Measurements from ENCODE around the gene PAK1.

PAK1 gene

GRCh38 chr11:77416357-77416756 lies 57.5 kb downstream of the PAK1 start:
- no peak overlapping the region for H3K4me2 ChIP-seq (ENCODE audit: low read length, poor library complexity, severe bottlenecking)
- no peaks in the 10 kb centered on the region for H3K27me3 ChIP-seq (ENCODE audit: control insufficient read depth in 1 of 2, insufficient read depth in 1 of 2, low read length in 2 of 2)
- no peaks in the 10 kb centered on the region for H3K9me3 ChIP-seq (ENCODE audit: control insufficient read depth, low read length)
- H3K79me1 ChIP-seq (replicated peaks; ENCODE audit: low read length, poor library complexity, severe bottlenecking) = peaks cover 12% of the 10 kb centered on the region
- peaks cover 2% of the 10 kb centered on the region for H3K4me1 ChIP-seq (ENCODE audit: control insufficient read depth, insufficient read depth, low read depth, low read length)
- no peak overlapping the region for H2BK12ac ChIP-seq (ENCODE audit: low read length in 2 of 2)
- H3K9ac ChIP-seq (ENCODE audit: low read length) = no peak overlapping the region
- H3K4me3 ChIP-seq (ENCODE audit: insufficient read depth in 1 of 2, low read depth in 1 of 2, low read length in 2 of 2) = no peak overlapping the region
- H2BK120ac ChIP-seq (ENCODE audit: low read depth, low read length) = no peak overlapping the region
- H2AFZ ChIP-seq (ENCODE audit: low read depth, low read length) = no peak overlapping the region
- H2BK5ac ChIP-seq (ENCODE audit: low read depth, low read length, poor library complexity, severe bottlenecking) = no peak overlapping the region
- H3K4ac ChIP-seq (ENCODE audit: low read depth in 1 of 2, low read length in 2 of 2) = no peak overlapping the region
- H4K91ac ChIP-seq (ENCODE audit: low read length) = no peak overlapping the region
- 100% methylated on average over 1 of the region's 3 CpGs for WGBS
- no peak overlapping the region for H3K18ac ChIP-seq (ENCODE audit: low read depth in 1 of 2, low read length in 2 of 2)
- H2AK5ac ChIP-seq (ENCODE audit: low read length, severe bottlenecking) = no peak overlapping the region
- H3K23ac ChIP-seq (ENCODE audit: low read length in 2 of 2) = no peak overlapping the region
- no peak for DNase-seq
- no peak overlapping the region for H3K14ac ChIP-seq (ENCODE audit: low read length in 2 of 2)
- H4K8ac ChIP-seq (ENCODE audit: low read length) = no peak overlapping the region
- H3K36me3 ChIP-seq (ENCODE audit: control insufficient read depth in 1 of 2, insufficient read depth in 2 of 2, low read depth in 1 of 2, low read length in 2 of 2) = no peaks in the 10 kb centered on the region
- H3K27ac ChIP-seq (ENCODE audit: low read length, poor library complexity, severe bottlenecking) = no peak overlapping the region
- no peak overlapping the region for H2BK15ac ChIP-seq (ENCODE audit: low read depth, poor library complexity, severe bottlenecking)

DNA sequence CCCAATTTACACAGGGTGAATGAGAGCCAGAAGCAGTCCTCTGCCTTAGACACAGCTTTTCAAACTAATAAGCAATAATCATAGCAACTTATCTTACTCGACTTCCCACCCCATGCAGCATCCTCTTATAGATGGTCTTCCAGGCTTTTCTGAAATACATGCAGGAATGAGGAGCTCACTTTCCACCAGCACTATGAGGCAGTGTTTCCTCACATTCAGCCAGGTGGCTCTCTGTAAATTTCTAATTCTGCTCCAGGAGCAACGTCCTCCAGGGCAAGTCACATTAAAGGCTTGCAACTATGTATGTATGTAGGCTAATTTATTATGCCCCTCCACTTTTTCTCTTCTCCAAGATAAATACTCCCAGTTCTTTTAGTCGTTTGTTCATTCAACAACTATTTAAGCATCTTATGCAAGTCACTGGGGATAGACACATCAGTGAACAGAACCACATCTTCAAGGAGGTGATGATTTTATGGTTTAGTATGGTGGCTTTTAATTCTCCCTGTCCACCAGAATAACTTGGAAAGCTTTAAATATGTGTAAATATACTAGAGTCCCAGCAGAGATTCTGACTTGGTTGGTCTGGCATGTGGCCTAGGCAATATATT lies 59.9 kb downstream of the PAK1 start:
- Histone ChIP-seq H2BK15ac (ENCODE audit: low read depth, poor library complexity, severe bottlenecking) (peak overlapping the region; percentile 45), H2BK12ac (ENCODE audit: low read length in 2 of 2) (no peak overlapping the region), H3K9me3 (ENCODE audit: control insufficient read depth, low read length) (no peaks in the 10 kb centered on the region), H2AK5ac (ENCODE audit: low read length, severe bottlenecking) (no peak overlapping the region), H2BK120ac (ENCODE audit: low read depth, low read length) (no peak overlapping the region), H3K4me2 (ENCODE audit: low read length, poor library complexity, severe bottlenecking) (no peak overlapping the region), H4K91ac (ENCODE audit: low read length) (no peak overlapping the region), H3K4ac (ENCODE audit: low read depth in 1 of 2, low read length in 2 of 2) (no peak overlapping the region), H3K4me1 (ENCODE audit: control insufficient read depth, insufficient read depth, low read depth, low read length) (peaks cover 4% of the 10 kb centered on the region), H3K14ac (ENCODE audit: low read length in 2 of 2) (no peak overlapping the region), H2AFZ (ENCODE audit: low read depth, low read length) (no peak overlapping the region), H3K27me3 (ENCODE audit: control insufficient read depth in 1 of 2, insufficient read depth in 1 of 2, low read length in 2 of 2) (no peaks in the 10 kb centered on the region), H3K27ac (ENCODE audit: low read length, poor library complexity, severe bottlenecking) (no peak overlapping the region), H4K8ac (ENCODE audit: low read length) (no peak overlapping the region), H3K18ac (ENCODE audit: low read depth in 1 of 2, low read length in 2 of 2) (no peak overlapping the region), H3K36me3 (ENCODE audit: control insufficient read depth in 1 of 2, insufficient read depth in 2 of 2, low read depth in 1 of 2, low read length in 2 of 2) (no peaks in the 10 kb centered on the region), H2BK5ac (ENCODE audit: low read depth, low read length, poor library complexity, severe bottlenecking) (no peak overlapping the region), H3K79me1 (replicated peaks; ENCODE audit: low read length, poor library complexity, severe bottlenecking) (peaks cover 13% of the 10 kb centered on the region), H3K9ac (ENCODE audit: low read length) (no peak overlapping the region), H3K23ac (ENCODE audit: low read length in 2 of 2) (no peak overlapping the region), H3K4me3 (ENCODE audit: insufficient read depth in 1 of 2, low read depth in 1 of 2, low read length in 2 of 2) (no peak overlapping the region)
- no peak for DNase-seq
- WGBS = 83% methylated on average over 1 of the region's 3 CpGs

GRCh38 chr11:77412814-77413213 lies 61.1 kb downstream of the PAK1 start:
- Histone ChIP-seq H3K4me1 (ENCODE audit: control insufficient read depth, insufficient read depth, low read depth, low read length) (peaks cover 4% of the 10 kb centered on the region), H4K8ac (ENCODE audit: low read length) (no peak overlapping the region), H3K9me3 (ENCODE audit: control insufficient read depth, low read length) (no peaks in the 10 kb centered on the region), H3K4me3 (ENCODE audit: insufficient read depth in 1 of 2, low read depth in 1 of 2, low read length in 2 of 2) (no peak overlapping the region), H3K23ac (ENCODE audit: low read length in 2 of 2) (no peak overlapping the region), H3K4ac (ENCODE audit: low read depth in 1 of 2, low read length in 2 of 2) (no peak overlapping the region), H3K36me3 (ENCODE audit: control insufficient read depth in 1 of 2, insufficient read depth in 2 of 2, low read depth in 1 of 2, low read length in 2 of 2) (no peaks in the 10 kb centered on the region), H2AK5ac (ENCODE audit: low read length, severe bottlenecking) (no peak overlapping the region), H2BK15ac (ENCODE audit: low read depth, poor library complexity, severe bottlenecking) (no peak overlapping the region), H4K91ac (ENCODE audit: low read length) (no peak overlapping the region), H3K79me1 (replicated peaks; ENCODE audit: low read length, poor library complexity, severe bottlenecking) (peaks cover 13% of the 10 kb centered on the region), H3K14ac (ENCODE audit: low read length in 2 of 2) (no peak overlapping the region), H3K27me3 (ENCODE audit: control insufficient read depth in 1 of 2, insufficient read depth in 1 of 2, low read length in 2 of 2) (no peaks in the 10 kb centered on the region), H2AFZ (ENCODE audit: low read depth, low read length) (no peak overlapping the region), H2BK5ac (ENCODE audit: low read depth, low read length, poor library complexity, severe bottlenecking) (no peak overlapping the region), H3K18ac (ENCODE audit: low read depth in 1 of 2, low read length in 2 of 2) (no peak overlapping the region), H2BK120ac (ENCODE audit: low read depth, low read length) (no peak overlapping the region), H2BK12ac (ENCODE audit: low read length in 2 of 2) (no peak overlapping the region), H3K27ac (ENCODE audit: low read length, poor library complexity, severe bottlenecking) (no peak overlapping the region), H3K9ac (ENCODE audit: low read length) (no peak overlapping the region), H3K4me2 (ENCODE audit: low read length, poor library complexity, severe bottlenecking) (no peak overlapping the region)
- WGBS = 77% methylated on average over 3 of the region's 5 CpGs
- no peak for DNase-seq

GRCh38 chr11:77411717-77412441 lies 62.0 kb downstream of the PAK1 start:
- Histone ChIP-seq H2AK5ac (ENCODE audit: low read length, severe bottlenecking) (peak overlapping the region; percentile 54), H3K4me1 (ENCODE audit: control insufficient read depth, insufficient read depth, low read depth, low read length) (peaks cover 4% of the 10 kb centered on the region), H2AFZ (ENCODE audit: low read depth, low read length) (peak overlapping the region; percentile 83), H3K9ac (ENCODE audit: low read length) (peak overlapping the region; percentile 90), H2BK5ac (ENCODE audit: low read depth, low read length, poor library complexity, severe bottlenecking) (no peak overlapping the region), H3K14ac (ENCODE audit: low read length in 2 of 2) (no peak overlapping the region), H2BK12ac (ENCODE audit: low read length in 2 of 2) (peak overlapping the region in 1 of 2 experiments; percentile 83), H3K9me3 (ENCODE audit: control insufficient read depth, low read length) (no peaks in the 10 kb centered on the region), H3K18ac (ENCODE audit: low read depth in 1 of 2, low read length in 2 of 2) (peak overlapping the region; percentile 38 to 68), H3K4me3 (ENCODE audit: insufficient read depth in 1 of 2, low read depth in 1 of 2, low read length in 2 of 2) (peak overlapping the region; percentile 63 to 84), H3K79me1 (replicated peaks; ENCODE audit: low read length, poor library complexity, severe bottlenecking) (peaks cover 17% of the 10 kb centered on the region), H3K4me2 (ENCODE audit: low read length, poor library complexity, severe bottlenecking) (peak overlapping the region; percentile 74), H3K27ac (ENCODE audit: low read length, poor library complexity, severe bottlenecking) (peak overlapping the region; percentile 57), H3K27me3 (ENCODE audit: control insufficient read depth in 1 of 2, insufficient read depth in 1 of 2, low read length in 2 of 2) (no peaks in the 10 kb centered on the region), H3K23ac (ENCODE audit: low read length in 2 of 2) (peak overlapping the region in 1 of 2 experiments; percentile 93), H2BK120ac (ENCODE audit: low read depth, low read length) (no peak overlapping the region), H4K91ac (ENCODE audit: low read length) (no peak overlapping the region), H3K4ac (ENCODE audit: low read depth in 1 of 2, low read length in 2 of 2) (peak overlapping the region in 1 of 2 experiments; percentile 44), H2BK15ac (ENCODE audit: low read depth, poor library complexity, severe bottlenecking) (no peak overlapping the region), H3K36me3 (ENCODE audit: control insufficient read depth in 1 of 2, insufficient read depth in 2 of 2, low read depth in 1 of 2, low read length in 2 of 2) (no peaks in the 10 kb centered on the region), H4K8ac (ENCODE audit: low read length) (no peak overlapping the region)
- peak; percentile 89 for DNase-seq
- 3% methylated on average over 6 of the region's 33 CpGs for WGBS
